H1 (cell line): ENCODE data around the gene ADTRP. TPM values are rescaled to one million over a fixed set of nuclear protein-coding genes. Genes with fewer than 3 reads are reported as not detected.

Source experiments
- CTCF ChIA-PET: fragments of 300-600 bp; sonication (Branson Sonifier 250); formaldehyde crosslinking; loops from one replicate; lab custom pipeline; 2021; ENCODE audit not compliant: partially characterized antibody; lab: Charles Lee
- POLR2A ChIA-PET: fragments of 300-600 bp; sonication (Branson Sonifier 250); formaldehyde crosslinking; loops from one replicate; lab custom pipeline; 2021; ENCODE audit warnings: inconsistent platforms; ENCODE audit not compliant: partially characterized antibody; lab: Charles Lee
- DNase-seq, 2 experiments: peaks; one replicate each; pipeline versions ENCODE4 v3.0.0 to v3.0.0-alpha.2; 2010 to 2022; ENCODE audit warnings: low spot score in 2 of 2, low read depth in 1 of 2, mixed read lengths in 1 of 2
- FAIRE-seq: peaks from 2 replicates; lab custom pipeline; 2011; peaks lifted over from hg19 to GRCh38; lab: Jason Lieb, UNC
- H2AFZ ChIP-seq: 2 replicates; pipeline ENCODE4 v1.8.1; 2012; ENCODE audit warnings: low read length, inconsistent platforms
- H2AK5ac ChIP-seq: 2 replicates; pipeline ENCODE4 v1.6.1; 2013; ENCODE audit warnings: low read depth, low read length
- H2BK120ac ChIP-seq: replicated peaks from 2 replicates; pipeline ENCODE3; 2013; ENCODE audit warnings: low read depth, low read length, inconsistent platforms
- H2BK12ac ChIP-seq: 2 replicates; pipeline ENCODE4 v1.6.1; 2013; ENCODE audit warnings: low read depth, low read length
- H2BK15ac ChIP-seq: 2 replicates; pipeline ENCODE4 v1.6.1; 2013; ENCODE audit warnings: low read length
- H2BK20ac ChIP-seq: 2 replicates; pipeline ENCODE4 v1.6.1; 2013; ENCODE audit warnings: low read length
- H2BK5ac ChIP-seq: 2 replicates; pipeline ENCODE4 v1.6.1; 2013; ENCODE audit warnings: low read depth, low read length
- H3K14ac ChIP-seq: 2 replicates; pipeline ENCODE4 v1.6.1; 2013; ENCODE audit warnings: inconsistent platforms; ENCODE audit not compliant: insufficient read length
- H3K18ac ChIP-seq: 2 replicates; pipeline ENCODE4 v1.6.1; 2013; ENCODE audit warnings: low read length; ENCODE audit errors: extremely low read depth
- H3K23ac ChIP-seq: 2 replicates; pipeline ENCODE4 v1.6.1; 2013; ENCODE audit warnings: inconsistent platforms; ENCODE audit not compliant: insufficient read length
- H3K23me2 ChIP-seq: 2 replicates; pipeline ENCODE4 v1.6.1; 2013; ENCODE audit warnings: low read depth, low read length
- H3K27ac ChIP-seq: 2 replicates; pipeline ENCODE4 v1.6.1; 2011; ENCODE audit warnings: low read depth, low read length, inconsistent platforms
- H3K27me3 ChIP-seq, 4 experiments: replicated peaks in 1 of 4; 1 replicate in 1 of 4; 2 replicates in 3 of 4; pipeline versions ENCODE4 v1.6.1 to v1.8.1; 2011 to 2013; ENCODE audit warnings: low read length in 3 of 4, mild to moderate bottlenecking in 3 of 4, inconsistent platforms in 2 of 4, mixed read lengths in 2 of 4, moderate library complexity in 1 of 4; ENCODE audit not compliant: control insufficient read depth in 3 of 4, insufficient read depth in 3 of 4; ENCODE audit errors: extremely low read depth in 1 of 4
- H3K36me3 ChIP-seq, 4 experiments: 2 replicates each; pipeline versions ENCODE4 v1.6.1 to v1.8.1; 2011 to 2013; ENCODE audit warnings: mild to moderate bottlenecking in 4 of 4, low read length in 3 of 4, moderate library complexity in 2 of 4, control low read depth in 1 of 4, inconsistent platforms in 1 of 4; ENCODE audit not compliant: insufficient read depth in 4 of 4, control insufficient read depth in 2 of 4
- H3K4ac ChIP-seq: replicated peaks from 2 replicates; pipeline ENCODE3; 2013; ENCODE audit warnings: low read length, low read depth, mixed read lengths, inconsistent platforms; ENCODE audit not compliant: insufficient read length
- H3K4me1 ChIP-seq, 4 experiments: replicated peaks in 1 of 4; 1 replicate in 1 of 4; 2 replicates in 3 of 4; pipeline versions ENCODE4 v1.6.1 to v1.8.1; 2011 to 2013; ENCODE audit warnings: low read length in 3 of 4, inconsistent platforms in 2 of 4, mixed read lengths in 1 of 4; ENCODE audit not compliant: insufficient read depth in 4 of 4, control insufficient read depth in 3 of 4
- H3K4me2 ChIP-seq, 2 experiments: 2 replicates each; pipeline versions ENCODE4 v1.6.1 to v1.8.1; 2011 to 2013; ENCODE audit warnings: low read depth in 2 of 2, low read length in 2 of 2, control low read depth in 1 of 2, inconsistent platforms in 1 of 2, mild to moderate bottlenecking in 1 of 2; ENCODE audit not compliant: insufficient read depth in 1 of 2
- H3K4me3 ChIP-seq, 4 experiments: fragments of 200-600, 300-600 bp in 1 of 4; sonication (generic), shearing (Covaris generic), sonication (Bioruptor Twin) in 1 of 4; 2 replicates each; pipeline versions ENCODE4 v1.5.1 to v1.8.1; 2011 to 2016; ENCODE audit warnings: low read length in 4 of 4, low read depth in 3 of 4, control low read depth in 2 of 4, inconsistent platforms in 2 of 4, mild to moderate bottlenecking in 2 of 4, mixed read lengths in 1 of 4, moderate library complexity in 1 of 4; ENCODE audit not compliant: insufficient read depth in 2 of 4; ENCODE audit errors: extremely low read depth in 1 of 4
- H3K56ac ChIP-seq: replicated peaks from 2 replicates; pipeline ENCODE3; 2013; ENCODE audit warnings: low read depth, mild to moderate bottlenecking, mixed read lengths, low read length, inconsistent platforms; ENCODE audit not compliant: insufficient read length
- H3K79me1 ChIP-seq: 2 replicates; pipeline ENCODE4 v1.6.1; 2013; ENCODE audit warnings: low read depth, low read length, control low read depth
- H3K79me2 ChIP-seq, 2 experiments: 2 replicates each; pipeline versions ENCODE4 v1.6.1 to v1.8.1; 2012 to 2013; ENCODE audit warnings: low read length in 2 of 2, mild to moderate bottlenecking in 2 of 2, inconsistent platforms in 1 of 2; ENCODE audit not compliant: insufficient read depth in 2 of 2, control insufficient read depth in 1 of 2
- H3K9ac ChIP-seq, 4 experiments: replicated peaks in 1 of 4; 1 replicate in 1 of 4; 2 replicates in 3 of 4; pipeline versions ENCODE4 v1.6.1 to v1.8.1; 2011 to 2013; ENCODE audit warnings: low read depth in 3 of 4, low read length in 3 of 4, control low read depth in 2 of 4, mild to moderate bottlenecking in 2 of 4, moderate library complexity in 2 of 4, inconsistent platforms in 1 of 4; ENCODE audit errors: extremely low read depth in 1 of 4
- H3K9me3 ChIP-seq, 2 experiments: 2 replicates each; pipeline versions ENCODE4 v1.6.1 to v1.8.1; 2012 to 2013; ENCODE audit warnings: mild to moderate bottlenecking in 2 of 2, moderate library complexity in 2 of 2, control low read depth in 1 of 2, inconsistent platforms in 1 of 2, low read depth in 1 of 2, low read length in 1 of 2, mixed read lengths in 1 of 2; ENCODE audit not compliant: insufficient read depth in 2 of 2
- H4K20me1 ChIP-seq, 2 experiments: replicated peaks in 1 of 2; 2 replicates each; pipeline versions ENCODE3 to v1.8.1; 2011 to 2013; ENCODE audit warnings: inconsistent platforms in 2 of 2, low read length in 2 of 2, mild to moderate bottlenecking in 1 of 2; ENCODE audit not compliant: insufficient read depth in 2 of 2, control insufficient read depth in 1 of 2
- H4K5ac ChIP-seq: 2 replicates; pipeline ENCODE4 v1.6.1; 2013; ENCODE audit warnings: low read length, low read depth, mixed read lengths, inconsistent platforms; ENCODE audit not compliant: insufficient read length
- H4K8ac ChIP-seq: 2 replicates; pipeline ENCODE4 v1.8.0; 2013; ENCODE audit warnings: mild to moderate bottlenecking, moderate library complexity, low read length, inconsistent platforms; ENCODE audit not compliant: insufficient read depth; ENCODE audit errors: extremely low read depth
- H4K91ac ChIP-seq: replicated peaks from 2 replicates; pipeline ENCODE3; 2013; ENCODE audit warnings: low read length, mixed read lengths, inconsistent platforms; ENCODE audit not compliant: insufficient read length
- CBX8 ChIP-seq: fragments of 300-800, 300-1000 bp; sonication (generic); IDR thresholded peaks from 2 replicates; pipeline ENCODE4 v1.7.1; 2016; ENCODE audit warnings: low read depth, low read length, borderline replicate concordance
- E2F6 ChIP-seq: IDR thresholded peaks from 2 replicates; pipeline ENCODE4 v1.6.1; 2012; ENCODE audit warnings: inconsistent platforms
- EGR1 ChIP-seq: IDR thresholded peaks from 2 replicates; pipeline ENCODE4 v1.6.1; 2011; ENCODE audit warnings: low read depth, low read length, borderline replicate concordance
- EP300 ChIP-seq, 2 experiments: IDR thresholded peaks; 1 replicate in 1 of 2; 2 replicates in 1 of 2; pipeline ENCODE4 v1.6.1; 2011 to 2012; ENCODE audit warnings: low read depth in 2 of 2, low read length in 2 of 2, mild to moderate bottlenecking in 2 of 2, borderline replicate concordance in 1 of 2, inconsistent platforms in 1 of 2, moderate library complexity in 1 of 2
- EZH2 ChIP-seq: fragments of 200-600 bp; sonication (generic); IDR thresholded peaks from 2 replicates; pipeline ENCODE4 v1.7.1; 2012; ENCODE audit warnings: low read depth, mild to moderate bottlenecking, moderate library complexity, low read length, inconsistent platforms; ENCODE audit not compliant: severe bottlenecking
- FOSL1 ChIP-seq: IDR thresholded peaks from 2 replicates; pipeline ENCODE4 v1.6.1; 2011; ENCODE audit warnings: mild to moderate bottlenecking, low read depth, low read length, moderate library complexity; ENCODE audit not compliant: insufficient read depth
- JUND ChIP-seq: IDR thresholded peaks from 2 replicates; pipeline ENCODE4 v1.6.1; 2011; ENCODE audit warnings: mild to moderate bottlenecking, improper control_type of control experiment, low read length
- POLR2AphosphoS5 ChIP-seq: IDR thresholded peaks from 2 replicates; pipeline ENCODE4 v1.6.1; 2011; ENCODE audit warnings: low read depth, low read length
- SIRT6 ChIP-seq: IDR thresholded peaks from one replicate; pipeline ENCODE4 v1.7.1; 2012; ENCODE audit warnings: low read length, inconsistent platforms
- WGBS, 2 experiments: shearing (Covaris generic) in 1 of 2; methylation state at CpG; one replicate each; pipeline versions ENCODE4 v1.1.6 to v1.1.7; 2013 to 2015; ENCODE audit warnings: low lambda C conversion rate in 2 of 2, mixed read lengths in 2 of 2, inconsistent platforms in 1 of 2, low coverage in 1 of 2, missing lambda C conversion rate in 1 of 2; ENCODE audit not compliant: insufficient replicate concordance in 2 of 2, insufficient coverage in 1 of 2, insufficient read length in 1 of 2; ENCODE audit errors: extremely low coverage in 1 of 2, missing lambda C conversion rate in 1 of 2; 5-methylcytosine and 5-hydroxymethylcytosine counted together
- polyA plus RNA-seq, 7 experiments: library from polyadenylated mRNA; depleted of rRNA in 3 of 7; stranded (reverse) in 5 of 7; unstranded in 2 of 7; fragments of >200 nt in 5 of 7; fragments of 200-250 nt in 2 of 7; gene quantifications; 1 replicate in 5 of 7; 2 replicates in 1 of 7; 4 replicates in 1 of 7; pipeline versions ENCODE4 v1.2.1 to v1.2.3, GENCODE V29; 2011 to 2013; ENCODE audit warnings: missing spikeins in 2 of 7, mixed read lengths in 2 of 7
- total RNA-seq: library from RNA; stranded (reverse); fragmentation: NEBNext Ultra II Directional; extraction: Animal tissue kit (Norgen Biotek cat#: 25700); gene quantifications from 2 replicates; pipeline ENCODE4 v1.2.1, GENCODE V29; 2021
- TF ChIP-seq, protein P1 (sequence below): IDR thresholded peaks from 2 replicates; pipeline ENCODE4 v1.6.1; 2012; ENCODE audit warnings: inconsistent platforms
- TF ChIP-seq, protein P2 (sequence below): IDR thresholded peaks from 2 replicates; pipeline ENCODE4 v1.6.1; 2012; ENCODE audit warnings: low read length, inconsistent platforms

ADTRP gene
- total and polyA plus RNA-seq, 2 of the 8 experiments (the other 6 are each of a cell fraction or from before 2014, with no cell fraction given) = 0.08 to 0.45 TPM

- no peak overlapping the region for H4K8ac ChIP-seq
- no peaks in the 10 kb centered on the region for H3K27me3 ChIP-seq
- H3K56ac ChIP-seq = no peak overlapping the region
- H2BK20ac ChIP-seq = no peak overlapping the region
- no peaks in the 10 kb centered on the region for H3K36me3 ChIP-seq
- H3K23me2 ChIP-seq = no peaks in the 10 kb centered on the region
- no peak overlapping the region for H3K4ac ChIP-seq
- peaks cover 13 to 15% of the 10 kb centered on the region in 2 experiments for H3K9me3 ChIP-seq
- H3K14ac ChIP-seq = no peak overlapping the region
- H4K5ac ChIP-seq = no peak overlapping the region
- no peak overlapping the region for H2BK12ac ChIP-seq
- POLR2A ChIA-PET = no interaction called here
- H3K4me3 ChIP-seq = no peak overlapping the region
- no peak for FAIRE-seq
- no peak overlapping the region for H3K9ac ChIP-seq
- no peak overlapping the region for H3K23ac ChIP-seq
- no peak for DNase-seq
- H3K79me2 ChIP-seq = no peaks in the 10 kb centered on the region
- no peak overlapping the region for H4K91ac ChIP-seq
- no peak overlapping the region for H2BK5ac ChIP-seq
- H4K20me1 ChIP-seq = no peaks in the 10 kb centered on the region
- H2BK120ac ChIP-seq = no peak overlapping the region
- no peak overlapping the region for H3K18ac ChIP-seq
- CTCF ChIA-PET = interaction anchor here (0.7 kb wide), 2 partner anchors 12 to 89 kb away, joined by 3 to 4 read pairs; no protein-coding TSS in a partner anchor
- no peak overlapping the region for H2AK5ac ChIP-seq
- no peak overlapping the region for H2BK15ac ChIP-seq
- H3K79me1 ChIP-seq = no peaks in the 10 kb centered on the region
- no peak overlapping the region for H2AFZ ChIP-seq
- no peak overlapping the region for H3K27ac ChIP-seq
- H3K4me2 ChIP-seq = no peak overlapping the region
- peaks cover 0 to 10% (median 2%) of the 10 kb centered on the region in 4 experiments; a peak in 4 of 7 replicates for H3K4me1 ChIP-seq
- WGBS, 2 experiments = 88% methylated on average over 4 of the region's 4 CpGs; no CpG with 5 or more reads in 1 of the 2 experiments
- TF ChIP-seq, protein P1, sequence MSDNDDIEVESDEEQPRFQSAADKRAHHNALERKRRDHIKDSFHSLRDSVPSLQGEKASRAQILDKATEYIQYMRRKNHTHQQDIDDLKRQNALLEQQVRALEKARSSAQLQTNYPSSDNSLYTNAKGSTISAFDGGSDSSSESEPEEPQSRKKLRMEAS = no peak
- TF ChIP-seq SIRT6 = no peak
- no peak for TF ChIP-seq JUND
- TF ChIP-seq E2F6 = no peak
- TF ChIP-seq EGR1 = no peak
- no peak for TF ChIP-seq CBX8
- no peak for TF ChIP-seq POLR2AphosphoS5
- no peak for TF ChIP-seq EZH2
- TF ChIP-seq, protein P2, sequence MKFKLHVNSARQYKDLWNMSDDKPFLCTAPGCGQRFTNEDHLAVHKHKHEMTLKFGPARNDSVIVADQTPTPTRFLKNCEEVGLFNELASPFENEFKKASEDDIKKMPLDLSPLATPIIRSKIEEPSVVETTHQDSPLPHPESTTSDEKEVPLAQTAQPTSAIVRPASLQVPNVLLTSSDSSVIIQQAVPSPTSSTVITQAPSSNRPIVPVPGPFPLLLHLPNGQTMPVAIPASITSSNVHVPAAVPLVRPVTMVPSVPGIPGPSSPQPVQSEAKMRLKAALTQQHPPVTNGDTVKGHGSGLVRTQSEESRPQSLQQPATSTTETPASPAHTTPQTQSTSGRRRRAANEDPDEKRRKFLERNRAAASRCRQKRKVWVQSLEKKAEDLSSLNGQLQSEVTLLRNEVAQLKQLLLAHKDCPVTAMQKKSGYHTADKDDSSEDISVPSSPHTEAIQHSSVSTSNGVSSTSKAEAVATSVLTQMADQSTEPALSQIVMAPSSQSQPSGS = no peak
- TF ChIP-seq EP300 (IDR thresholded peaks at IDR 0.05; ENCODE audit: borderline replicate concordance in 1 of 2, low read depth in 2 of 2, low read length in 2 of 2) = no peak
- TF ChIP-seq FOSL1 = no peak
Measured at GRCh38 chr6:11684901-11685480, 93.6 kb downstream of the ADTRP start.
